K562 (cell line): ENCODE data around the gene SVBP. TPM values are rescaled to one million over a fixed set of nuclear protein-coding genes. Genes with fewer than 3 reads are reported as not detected.

Experiments used
- BRCA1 ChIP-seq, 2 experiments: fragments of 450-650 bp in 1 of 2; sonication (generic) in 1 of 2; formaldehyde crosslinking in 1 of 2; IDR thresholded peaks; 2 replicates each; pipeline versions ENCODE4 v1.5.0 to v1.6.1; 2017 to 2020; ENCODE audit warnings: mild to moderate bottlenecking in 1 of 2, missing genetic modification reagents in 1 of 2
- CCAR2 ChIP-seq: fragments of 200-400 bp; formaldehyde crosslinking; IDR thresholded peaks from 2 replicates; pipeline ENCODE4 v1.6.1; 2017; ENCODE audit warnings: mild to moderate bottlenecking, low read depth, low read length
- CEBPG ChIP-seq, 3 experiments: fragments of 200-800 bp in 1 of 3; sonication (Bioruptor generic) in 1 of 3; sonication (generic) in 1 of 3; formaldehyde crosslinking in 1 of 3; IDR thresholded peaks in 2 of 3; conservative IDR thresholded peaks in 1 of 3; 2 replicates each; pipeline versions ENCODE4 v1.6.1 to v1.8.0; 2016 to 2022; ENCODE audit warnings: missing compliant biosample characterization in 2 of 3, missing genetic modification characterization in 2 of 3, mild to moderate bottlenecking in 1 of 3, missing genetic modification reagents in 1 of 3
- FOXJ2 ChIP-seq: fragments of 200-800 bp; sonication (Bioruptor generic); IDR thresholded peaks from 2 replicates; pipeline ENCODE4 v1.6.1; 2016; ENCODE audit warnings: missing genetic modification characterization, missing compliant biosample characterization
- FOXK2 ChIP-seq, 2 experiments: fragments of 450-650 bp; IDR thresholded peaks in 1 of 2; conservative IDR thresholded peaks in 1 of 2; 2 replicates each; pipeline ENCODE4 v1.6.1; 2016; ENCODE audit warnings: low read depth in 2 of 2, mild to moderate bottlenecking in 1 of 2
- FOXP4 ChIP-seq: sonication (generic); formaldehyde crosslinking; IDR thresholded peaks from 2 replicates; pipeline ENCODE4 v1.8.0; 2022; ENCODE audit warnings: mild to moderate bottlenecking, missing genetic modification reagents, borderline replicate concordance
- GABPA ChIP-seq: fragments of 200-800 bp; sonication (Bioruptor generic); conservative IDR thresholded peaks from 2 replicates; pipeline ENCODE4 v1.6.1; 2016; ENCODE audit warnings: low read depth, missing genetic modification characterization, missing compliant biosample characterization
- GTF2E2 ChIP-seq: fragments of 200-800 bp; sonication (Bioruptor generic); IDR thresholded peaks from 2 replicates; pipeline ENCODE4 v1.6.1; 2016; ENCODE audit warnings: missing genetic modification characterization, missing compliant biosample characterization
- HIVEP1 ChIP-seq: fragments of 250-450 bp; sonication (Bioruptor Pico); IDR thresholded peaks from 2 replicates; pipeline ENCODE4 v1.4.0; 2020; ENCODE audit warnings: mild to moderate bottlenecking
- HNRNPL ChIP-seq: fragments of 200-400 bp; formaldehyde crosslinking; IDR thresholded peaks from 2 replicates; pipeline ENCODE4 v1.6.1; 2017; ENCODE audit warnings: low read depth, mild to moderate bottlenecking, low read length
- RBFOX2 ChIP-seq: fragments of 200-400 bp; formaldehyde crosslinking; IDR thresholded peaks from 2 replicates; pipeline ENCODE4 v1.6.1; 2017; ENCODE audit warnings: low read depth, mild to moderate bottlenecking, low read length, moderate library complexity
- RCOR1 ChIP-seq, 2 experiments: IDR thresholded peaks; 2 replicates each; pipeline ENCODE4 v1.6.1; 2012; ENCODE audit warnings: low read depth in 2 of 2, low read length in 2 of 2, borderline replicate concordance in 1 of 2, improper control_type of control experiment in 1 of 2
- ZNF146 ChIP-seq: IDR thresholded peaks from one replicate; pipeline ENCODE4 v1.6.1; 2018; ENCODE audit warnings: missing compliant biosample characterization; ENCODE audit not compliant: unreplicated experiment
- ZNF23 ChIP-seq: fragments of 250-450 bp; sonication (Bioruptor Pico); IDR thresholded peaks from 2 replicates; pipeline ENCODE4 v1.4.0; 2020; ENCODE audit warnings: mild to moderate bottlenecking
- ZNF274 ChIP-seq: IDR thresholded peaks from 2 replicates; pipeline ENCODE4 v1.6.1; 2011; ENCODE audit warnings: low read depth, mild to moderate bottlenecking, low read length, moderate library complexity, borderline replicate concordance
- ZNF644 ChIP-seq: fragments of 200-800 bp; sonication (Bioruptor generic); IDR thresholded peaks from 2 replicates; pipeline ENCODE4 v1.6.1; 2016; ENCODE audit warnings: low read depth, missing genetic modification characterization, missing compliant biosample characterization
- ZNF668 ChIP-seq: fragments of 250-450 bp; sonication (Bioruptor Pico); IDR thresholded peaks from 2 replicates; pipeline ENCODE4 v1.8.0; 2022; ENCODE audit warnings: mild to moderate bottlenecking, inconsistent platforms
- ZNF699 ChIP-seq: fragments of 250-450 bp; sonication (Bioruptor Pico); IDR thresholded peaks from 2 replicates; pipeline ENCODE4 v1.8.0; 2021; ENCODE audit warnings: mild to moderate bottlenecking, moderate library complexity; ENCODE audit not compliant: insufficient replicate concordance
- polyA plus RNA-seq, 8 experiments: library from polyadenylated mRNA; depleted of rRNA in 4 of 8; stranded (reverse) in 5 of 8; unstranded in 3 of 8; fragments of >200 nt; fragmentation: Nextera tagmentation in 2 of 8; fragmentation: Illumina TruSeq in 1 of 8; extraction: Ambion mirVana in 2 of 8; extraction: Trizol in 1 of 8; gene quantifications; 2 replicates each; pipeline versions ENCODE4 v1.2.1 to v1.2.3, GENCODE V29; 2011 to 2014; ENCODE audit warnings: inconsistent platforms in 1 of 8, missing spikeins in 1 of 8
- total RNA-seq, 7 experiments: library from RNA; depleted of rRNA in 6 of 7; stranded (reverse); fragments of >200 nt in 6 of 7; fragmentation: Illumina TruSeq in 2 of 7; extraction: Trizol in 2 of 7; gene quantifications; 2 replicates each; pipeline versions ENCODE4 v1.2.1 to v1.2.3, GENCODE V29; 2011 to 2021; ENCODE audit warnings: low replicate concordance in 1 of 7
- TF ChIP-seq, protein P1 (sequence below): fragments of 250-450 bp; sonication (Bioruptor Pico); IDR thresholded peaks from 2 replicates; pipeline ENCODE4 v1.4.0; 2020
- TF ChIP-seq, protein P2 (sequence below): fragments of 250-450 bp; sonication (Bioruptor Pico); IDR thresholded peaks from 2 replicates; pipeline ENCODE4 v1.5.0; 2022; ENCODE audit warnings: mild to moderate bottlenecking

The SVBP gene
- total and polyA plus RNA-seq, 9 of the 15 experiments (the other 6 are each of a cell fraction or from before 2014, with no cell fraction given) = 31.7 to 49.7 (median 40.0) TPM

DNA sequence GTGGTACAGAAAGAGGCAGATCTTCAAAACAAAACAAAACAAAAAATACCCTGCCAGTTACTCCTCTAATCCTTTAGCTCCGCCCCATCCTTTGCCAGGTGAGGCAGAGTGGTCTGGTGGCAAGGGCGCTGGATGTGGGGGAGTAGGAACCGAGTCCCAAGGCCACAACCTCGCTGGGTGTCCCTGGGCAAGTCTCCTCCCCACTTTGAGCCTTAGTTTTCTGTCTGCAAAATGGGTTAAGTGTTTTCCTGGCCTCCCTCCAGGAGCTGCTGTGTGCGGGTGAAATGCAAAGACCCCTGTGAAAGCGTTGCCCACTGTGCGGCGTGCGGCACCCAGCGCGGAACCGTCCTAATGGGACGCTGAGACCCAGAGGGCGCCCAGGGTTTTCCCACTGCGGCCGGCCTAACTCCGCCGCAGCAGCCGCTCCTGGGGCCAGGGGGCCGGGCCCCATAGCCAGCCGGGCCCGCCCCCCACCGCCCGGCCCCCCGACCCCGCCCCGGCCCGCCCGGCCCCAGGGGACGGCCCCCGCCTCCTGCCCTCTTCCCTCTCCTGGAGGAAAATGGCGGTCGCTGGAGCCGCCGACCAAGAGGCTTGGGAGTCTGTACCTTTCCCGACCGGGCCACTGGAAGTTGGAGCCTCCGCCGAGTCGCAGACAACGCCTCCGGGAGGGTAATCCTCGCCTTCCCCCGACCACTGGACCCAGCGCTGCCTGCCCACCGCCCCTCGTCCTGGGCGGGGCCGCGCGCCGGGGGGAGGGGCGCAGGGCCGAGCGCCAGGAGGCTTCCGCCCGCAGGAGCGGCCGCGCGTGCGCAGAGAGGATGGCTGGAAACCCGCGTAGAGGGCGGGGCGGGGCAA, at the start of gene SVBP, which contains the start of gene ERMAP (continued):
- TF ChIP-seq CCAR2 (no peak), ZNF274 (no peak), BRCA1 (IDR thresholded peaks at IDR 0.05) (no peak), BRCA1 (CRISPR knock-in tag; IDR thresholded peaks at IDR 0.05) (no peak), ZNF146 (no peak), GTF2E2 (no peak), GABPA (tag) (peak; percentile 69), RBFOX2 (peak; percentile 92), HIVEP1 (CRISPR knock-in tag) (peak; percentile 25; the same call in 1 of the 2 replicates), RCOR1 (IDR thresholded peaks at IDR 0.05; ENCODE audit: borderline replicate concordance in 1 of 2, low read depth in 2 of 2, low read length in 2 of 2) (no peak; a peak in 2 of 4 replicates), FOXP4 (no peak), ZNF668 (CRISPR knock-in tag) (no peak), FOXJ2 (tag) (no peak), HNRNPL (no peak), CEBPG (CRISPR knock-in tag; IDR thresholded peaks at IDR 0.05) (no peak), CEBPG (tag; conservative IDR thresholded peaks at IDR 0.05 in 1 of 2, IDR thresholded peaks at IDR 0.05 in 1 of 2) (no peak), ZNF699 (no peak), ZNF644 (no peak; the same call in 1 of the 2 replicates), ZNF23 (CRISPR knock-in tag) (no peak), FOXK2 (conservative IDR thresholded peaks at IDR 0.05 in 1 of 2, IDR thresholded peaks at IDR 0.05 in 1 of 2; ENCODE audit: low read depth in 2 of 2) (no peak)
- TF ChIP-seq, protein P1, sequence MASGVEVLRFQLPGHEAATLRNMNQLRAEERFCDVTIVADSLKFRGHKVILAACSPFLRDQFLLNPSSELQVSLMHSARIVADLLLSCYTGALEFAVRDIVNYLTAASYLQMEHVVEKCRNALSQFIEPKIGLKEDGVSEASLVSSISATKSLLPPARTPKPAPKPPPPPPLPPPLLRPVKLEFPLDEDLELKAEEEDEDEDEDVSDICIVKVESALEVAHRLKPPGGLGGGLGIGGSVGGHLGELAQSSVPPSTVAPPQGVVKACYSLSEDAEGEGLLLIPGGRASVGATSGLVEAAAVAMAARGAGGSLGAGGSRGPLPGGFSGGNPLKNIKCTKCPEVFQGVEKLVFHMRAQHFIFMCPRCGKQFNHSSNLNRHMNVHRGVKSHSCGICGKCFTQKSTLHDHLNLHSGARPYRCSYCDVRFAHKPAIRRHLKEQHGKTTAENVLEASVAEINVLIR (CRISPR knock-in tag) = no peak
- TF ChIP-seq, protein P2, sequence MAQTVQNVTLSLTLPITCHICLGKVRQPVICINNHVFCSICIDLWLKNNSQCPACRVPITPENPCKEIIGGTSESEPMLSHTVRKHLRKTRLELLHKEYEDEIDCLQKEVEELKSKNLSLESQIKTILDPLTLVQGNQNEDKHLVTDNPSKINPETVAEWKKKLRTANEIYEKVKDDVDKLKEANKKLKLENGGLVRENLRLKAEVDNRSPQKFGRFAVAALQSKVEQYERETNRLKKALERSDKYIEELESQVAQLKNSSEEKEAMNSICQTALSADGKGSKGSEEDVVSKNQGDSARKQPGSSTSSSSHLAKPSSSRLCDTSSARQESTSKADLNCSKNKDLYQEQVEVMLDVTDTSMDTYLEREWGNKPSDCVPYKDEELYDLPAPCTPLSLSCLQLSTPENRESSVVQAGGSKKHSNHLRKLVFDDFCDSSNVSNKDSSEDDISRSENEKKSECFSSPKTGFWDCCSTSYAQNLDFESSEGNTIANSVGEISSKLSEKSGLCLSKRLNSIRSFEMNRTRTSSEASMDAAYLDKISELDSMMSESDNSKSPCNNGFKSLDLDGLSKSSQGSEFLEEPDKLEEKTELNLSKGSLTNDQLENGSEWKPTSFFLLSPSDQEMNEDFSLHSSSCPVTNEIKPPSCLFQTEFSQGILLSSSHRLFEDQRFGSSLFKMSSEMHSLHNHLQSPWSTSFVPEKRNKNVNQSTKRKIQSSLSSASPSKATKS (CRISPR knock-in tag) = no peak
